Bronchial epithelial cell (primary cell): ENCODE data around the gene ZP1. TPM values are rescaled to one million over a fixed set of nuclear protein-coding genes. Genes with fewer than 3 reads are reported as not detected.

Experiments
- DNase-seq: peaks from one replicate; pipeline ENCODE4 v3.0.0-alpha.2; 2010; ENCODE audit warnings: low read depth
- FAIRE-seq: peaks from 2 replicates; lab custom pipeline; 2011; peaks lifted over from hg19 to GRCh38; lab: Jason Lieb, UNC
- H3K27me3 ChIP-seq: 2 replicates; pipeline ENCODE4 v1.5.1; 2011; ENCODE audit warnings: low read length; ENCODE audit not compliant: control insufficient read depth, insufficient read depth
- H3K36me3 ChIP-seq: 2 replicates; pipeline ENCODE4 v1.5.1; 2011; ENCODE audit warnings: low read length; ENCODE audit not compliant: control insufficient read depth, insufficient read depth
- H3K4me3 ChIP-seq: 2 replicates; pipeline ENCODE4 v1.5.1; 2011; ENCODE audit warnings: mild to moderate bottlenecking, low read depth, low read length, control low read depth
- CTCF ChIP-seq: IDR thresholded peaks from 2 replicates; pipeline ENCODE4 v1.5.1; 2011; ENCODE audit warnings: mild to moderate bottlenecking, moderate library complexity, low read length, control low read depth, inconsistent platforms; ENCODE audit not compliant: insufficient read depth, severe bottlenecking
- total RNA-seq: library from RNA; depleted of rRNA; stranded (reverse); fragments of >200 nt; gene quantifications from 2 replicates; pipeline ENCODE4 v1.2.1, GENCODE V29; 2014

ZP1 gene
- total RNA-seq, 1 donor from 2014 or later = not detected

- H3K4me3 ChIP-seq = no peak overlapping the region
- no peaks in the 10 kb centered on the region for H3K27me3 ChIP-seq
- FAIRE-seq = no peak
- peaks cover 10% of the 10 kb centered on the region for H3K36me3 ChIP-seq
- no peak for DNase-seq
- TF ChIP-seq CTCF = no peak
Observed at GRCh38 chr11:60889869-60890311, 22.5 kb downstream of the ZP1 start.

DNA sequence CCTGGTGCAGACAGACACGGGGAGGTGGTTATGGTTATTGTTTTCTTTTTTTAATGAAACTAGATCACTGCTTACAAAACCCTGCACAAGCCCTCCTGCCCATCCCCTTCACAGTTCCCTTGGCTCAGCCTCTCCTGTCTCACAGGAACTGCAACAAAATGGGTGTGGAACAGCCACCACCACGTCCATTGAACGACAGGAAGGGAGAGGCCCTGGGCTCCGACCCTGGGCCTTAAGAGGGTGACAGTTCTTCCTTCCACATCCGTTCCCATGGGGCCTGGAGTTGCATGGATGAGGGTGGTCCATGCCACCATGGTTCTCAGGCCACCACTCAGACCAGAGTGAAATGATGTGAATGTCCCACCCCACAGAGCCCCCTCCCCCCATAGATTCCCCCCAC lies 23.4 kb downstream of the ZP1 start:
- DNase-seq (no peak), FAIRE-seq (no peak)
- H3K27me3 ChIP-seq = no peaks in the 10 kb centered on the region
- H3K4me3 ChIP-seq = no peak overlapping the region
- TF ChIP-seq CTCF = no peak
- H3K36me3 ChIP-seq = peaks cover 15% of the 10 kb centered on the region

DNA sequence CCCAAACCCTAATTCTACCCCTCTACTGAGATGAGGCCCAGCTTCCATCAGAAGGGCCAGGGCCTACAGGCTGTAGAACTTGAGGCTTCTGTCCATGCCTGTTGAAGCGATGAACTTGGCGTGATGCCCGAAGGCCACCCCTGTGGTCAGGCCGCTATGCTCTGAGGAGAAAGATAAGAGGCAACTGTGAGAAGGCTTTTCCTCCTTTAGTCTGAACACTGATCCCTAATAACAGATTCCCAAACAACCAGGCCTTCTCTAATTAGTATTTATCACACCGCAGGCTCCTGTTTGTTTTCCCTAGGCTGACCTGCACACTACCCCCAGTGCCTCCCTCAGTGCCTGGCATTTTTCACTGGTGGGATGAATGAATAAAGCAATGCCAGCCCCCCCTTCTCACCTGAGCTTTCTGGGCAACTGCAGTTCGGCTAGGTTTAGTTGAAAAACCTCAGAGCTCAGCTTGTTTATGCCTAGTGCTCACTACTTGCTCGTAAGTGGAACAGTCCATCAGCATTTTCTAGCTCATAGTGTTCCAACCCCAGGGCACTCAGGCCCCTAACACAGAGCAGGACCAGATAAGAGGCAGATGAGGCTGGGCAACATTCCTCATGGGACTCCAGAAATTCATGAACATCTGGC lies 23.9 kb downstream of the ZP1 start:
- DNase-seq = no peak

GRCh38 chr11:60895687-60896086 lies 28.3 kb downstream of the ZP1 start:
- DNase-seq = no peak
- no peak for TF ChIP-seq CTCF
- Histone ChIP-seq H3K36me3 (peaks cover 36% of the 10 kb centered on the region), H3K27me3 (no peaks in the 10 kb centered on the region), H3K4me3 (no peak overlapping the region)
- no peak for FAIRE-seq

More for the DNA sequence above, 23.9 kb downstream of the ZP1 start:
- Histone ChIP-seq H3K27me3 (no peaks in the 10 kb centered on the region), H3K4me3 (no peak overlapping the region), H3K36me3 (peaks cover 16% of the 10 kb centered on the region)
- no peak for FAIRE-seq
- TF ChIP-seq CTCF = no peak

- Histone ChIP-seq H3K4me3 (no peak overlapping the region), H3K27me3 (no peaks in the 10 kb centered on the region), H3K36me3 (peaks cover 47% of the 10 kb centered on the region)
- no peak for TF ChIP-seq CTCF
- FAIRE-seq (no peak), DNase-seq (peak; percentile 54)
Observed at GRCh38 chr11:60897496-60897895, 30.2 kb downstream of the ZP1 start.
